ENCODE data around the gene METTL2B.
"Not testable (repeated sequence)": the region's sequence is repeated elsewhere in the genome, so short reads cannot be mapped to it uniquely, and the experiment has no call there.

GRCh38 chr7:128529191-128529590 is 52.6 kb downstream of the METTL2B start:
- not testable (repeated sequence) for TF ChIP-seq EZH2 (IDR thresholded peaks at IDR 0.05; ENCODE audit: borderline replicate concordance, insufficient read depth, low read depth, low read length, poor library complexity, severe bottlenecking)
- TF ChIP-seq, protein P1, sequence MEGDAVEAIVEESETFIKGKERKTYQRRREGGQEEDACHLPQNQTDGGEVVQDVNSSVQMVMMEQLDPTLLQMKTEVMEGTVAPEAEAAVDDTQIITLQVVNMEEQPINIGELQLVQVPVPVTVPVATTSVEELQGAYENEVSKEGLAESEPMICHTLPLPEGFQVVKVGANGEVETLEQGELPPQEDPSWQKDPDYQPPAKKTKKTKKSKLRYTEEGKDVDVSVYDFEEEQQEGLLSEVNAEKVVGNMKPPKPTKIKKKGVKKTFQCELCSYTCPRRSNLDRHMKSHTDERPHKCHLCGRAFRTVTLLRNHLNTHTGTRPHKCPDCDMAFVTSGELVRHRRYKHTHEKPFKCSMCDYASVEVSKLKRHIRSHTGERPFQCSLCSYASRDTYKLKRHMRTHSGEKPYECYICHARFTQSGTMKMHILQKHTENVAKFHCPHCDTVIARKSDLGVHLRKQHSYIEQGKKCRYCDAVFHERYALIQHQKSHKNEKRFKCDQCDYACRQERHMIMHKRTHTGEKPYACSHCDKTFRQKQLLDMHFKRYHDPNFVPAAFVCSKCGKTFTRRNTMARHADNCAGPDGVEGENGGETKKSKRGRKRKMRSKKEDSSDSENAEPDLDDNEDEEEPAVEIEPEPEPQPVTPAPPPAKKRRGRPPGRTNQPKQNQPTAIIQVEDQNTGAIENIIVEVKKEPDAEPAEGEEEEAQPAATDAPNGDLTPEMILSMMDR (IDR thresholded peaks at IDR 0.05) = not testable (repeated sequence)

Measured in B cell (primary cell).